Mucosa of stomach (tissue), 1 donor: ENCODE data around the gene MAN1C1.
"Not testable (repeated sequence)": the region's sequence is repeated elsewhere in the genome, so short reads cannot be mapped to it uniquely, and the experiment has no call there.

Source experiments
- H3K27me3 ChIP-seq: one replicate; pipeline ENCODE4 v1.7.0; 2013; ENCODE audit warnings: mild to moderate bottlenecking, low read length; ENCODE audit not compliant: control insufficient read depth, insufficient read depth
- H3K36me3 ChIP-seq: one replicate; pipeline ENCODE4 v1.7.0; 2013; ENCODE audit warnings: low read length; ENCODE audit not compliant: control insufficient read depth, insufficient read depth
- H3K4me1 ChIP-seq: one replicate; pipeline ENCODE4 v1.7.0; 2013; ENCODE audit warnings: mild to moderate bottlenecking, low read length; ENCODE audit not compliant: control insufficient read depth, insufficient read depth
- H3K4me3 ChIP-seq: one replicate; pipeline ENCODE4 v1.7.0; 2013; ENCODE audit warnings: low read length
- H3K9ac ChIP-seq: one replicate; pipeline ENCODE4 v1.7.0; 2013; ENCODE audit warnings: mild to moderate bottlenecking, low read length, moderate library complexity
- H3K9me3 ChIP-seq: one replicate; pipeline ENCODE4 v1.7.0; 2013; ENCODE audit warnings: mild to moderate bottlenecking, low read length, moderate library complexity; ENCODE audit not compliant: control insufficient read depth
- donor health status: Pancreatic carcinoma.

Gene MAN1C1

DNA sequence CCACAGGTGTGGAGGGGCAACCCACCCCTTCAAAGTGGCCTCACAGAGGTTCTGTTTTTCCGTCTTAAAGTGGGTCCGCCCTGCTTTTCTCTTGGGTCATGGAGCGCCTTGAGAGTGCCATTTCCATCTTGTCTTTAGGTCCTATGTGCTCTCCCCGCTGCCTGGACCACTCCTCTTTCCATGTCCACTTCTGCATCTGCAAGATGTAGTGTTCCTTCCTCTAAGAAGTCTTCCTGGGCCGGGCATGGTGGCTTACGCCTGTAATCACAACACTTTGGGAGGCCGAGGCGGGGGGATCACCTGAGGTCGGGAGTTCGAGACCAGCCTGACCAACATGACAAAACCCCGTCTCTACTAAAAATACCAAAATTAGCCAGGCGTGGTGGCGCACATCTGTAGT, 27.8 kb upstream of the MAN1C1 start:
- not testable (repeated sequence) for H3K9ac ChIP-seq, H3K4me1 ChIP-seq, H3K9me3 ChIP-seq, H3K27me3 ChIP-seq, H3K36me3 ChIP-seq, H3K4me3 ChIP-seq

- Histone ChIP-seq H3K9me3 (no peaks in the 10 kb centered on the region), H3K27me3 (no peaks in the 10 kb centered on the region), H3K9ac (no peak overlapping the region), H3K4me3 (no peak overlapping the region), H3K36me3 (no peaks in the 10 kb centered on the region), H3K4me1 (peaks cover 8% of the 10 kb centered on the region)
Observed at GRCh38 chr1:25590096-25590824, 26.3 kb upstream of the MAN1C1 start.

GRCh38 chr1:25593861-25594260, 22.7 kb upstream of the MAN1C1 start:
- Histone ChIP-seq H3K9me3 (no peaks in the 10 kb centered on the region), H3K4me3 (no peak overlapping the region), H3K36me3 (no peaks in the 10 kb centered on the region), H3K4me1 (peaks cover 8% of the 10 kb centered on the region), H3K27me3 (no peaks in the 10 kb centered on the region), H3K9ac (no peak overlapping the region)

- Histone ChIP-seq H3K9ac (no peak overlapping the region), H3K27me3 (no peaks in the 10 kb centered on the region), H3K4me3 (no peak overlapping the region), H3K36me3 (no peaks in the 10 kb centered on the region), H3K4me1 (peaks cover 8% of the 10 kb centered on the region), H3K9me3 (no peaks in the 10 kb centered on the region)
Observed at GRCh38 chr1:25594971-25595370, 21.6 kb upstream of the MAN1C1 start.

DNA sequence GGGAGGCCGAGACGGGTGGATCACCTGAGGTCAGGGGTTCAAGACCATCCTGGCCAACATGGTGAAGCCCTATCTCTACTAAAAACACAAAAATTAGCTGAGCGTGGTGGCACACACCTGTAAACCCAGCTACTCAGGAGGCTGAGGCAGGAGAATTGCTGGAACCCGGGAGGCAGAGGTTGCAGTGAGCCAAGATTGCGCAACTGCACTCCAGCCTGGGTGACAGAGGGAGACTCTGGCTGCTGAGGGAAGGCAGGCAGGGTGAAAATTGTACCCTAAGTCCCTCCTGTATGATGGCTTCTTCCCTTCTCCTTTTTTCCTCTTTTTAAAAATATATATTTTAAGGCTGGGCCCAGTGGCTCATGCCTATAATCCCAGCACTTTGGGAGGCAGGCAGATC, 19.9 kb upstream of the MAN1C1 start:
- not testable (repeated sequence) for H3K36me3 ChIP-seq, H3K9ac ChIP-seq, H3K4me3 ChIP-seq, H3K27me3 ChIP-seq, H3K9me3 ChIP-seq, H3K4me1 ChIP-seq

DNA sequence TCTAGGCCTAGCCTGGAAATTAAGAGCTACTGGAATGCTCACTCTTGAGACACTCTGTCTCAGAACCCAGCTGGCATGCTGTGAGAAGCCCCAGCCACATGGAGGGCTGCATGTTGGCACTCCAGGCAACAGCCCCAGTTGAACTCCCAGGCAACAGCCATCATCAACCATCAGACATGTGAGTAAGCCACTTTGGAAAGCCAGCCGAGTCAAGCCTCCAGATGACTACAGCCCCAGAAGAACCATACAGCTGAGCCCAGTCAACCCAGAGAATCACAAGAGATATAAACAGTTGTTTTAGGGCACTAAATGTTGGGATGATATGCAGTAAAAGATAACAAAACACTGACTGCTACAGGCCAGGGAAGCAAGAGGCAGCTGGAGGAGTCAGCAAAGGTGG, 17.7 kb upstream of the MAN1C1 start:
- no peaks in the 10 kb centered on the region for H3K27me3 ChIP-seq
- H3K9ac ChIP-seq = no peak overlapping the region
- H3K36me3 ChIP-seq = no peaks in the 10 kb centered on the region
- no peaks in the 10 kb centered on the region for H3K9me3 ChIP-seq
- peaks cover 9% of the 10 kb centered on the region for H3K4me1 ChIP-seq
- H3K4me3 ChIP-seq = no peak overlapping the region

GRCh38 chr1:25599969-25600610, 16.5 kb upstream of the MAN1C1 start:
- Histone ChIP-seq H3K36me3 (no peaks in the 10 kb centered on the region), H3K9ac (no peak overlapping the region), H3K9me3 (no peaks in the 10 kb centered on the region), H3K4me1 (peaks cover 9% of the 10 kb centered on the region), H3K27me3 (no peaks in the 10 kb centered on the region), H3K4me3 (no peak overlapping the region)

- not testable (repeated sequence) for H3K9me3 ChIP-seq, H3K4me3 ChIP-seq, H3K36me3 ChIP-seq, H3K4me1 ChIP-seq, H3K9ac ChIP-seq, H3K27me3 ChIP-seq
Observed at GRCh38 chr1:25600971-25601699, 15.5 kb upstream of the MAN1C1 start.

DNA sequence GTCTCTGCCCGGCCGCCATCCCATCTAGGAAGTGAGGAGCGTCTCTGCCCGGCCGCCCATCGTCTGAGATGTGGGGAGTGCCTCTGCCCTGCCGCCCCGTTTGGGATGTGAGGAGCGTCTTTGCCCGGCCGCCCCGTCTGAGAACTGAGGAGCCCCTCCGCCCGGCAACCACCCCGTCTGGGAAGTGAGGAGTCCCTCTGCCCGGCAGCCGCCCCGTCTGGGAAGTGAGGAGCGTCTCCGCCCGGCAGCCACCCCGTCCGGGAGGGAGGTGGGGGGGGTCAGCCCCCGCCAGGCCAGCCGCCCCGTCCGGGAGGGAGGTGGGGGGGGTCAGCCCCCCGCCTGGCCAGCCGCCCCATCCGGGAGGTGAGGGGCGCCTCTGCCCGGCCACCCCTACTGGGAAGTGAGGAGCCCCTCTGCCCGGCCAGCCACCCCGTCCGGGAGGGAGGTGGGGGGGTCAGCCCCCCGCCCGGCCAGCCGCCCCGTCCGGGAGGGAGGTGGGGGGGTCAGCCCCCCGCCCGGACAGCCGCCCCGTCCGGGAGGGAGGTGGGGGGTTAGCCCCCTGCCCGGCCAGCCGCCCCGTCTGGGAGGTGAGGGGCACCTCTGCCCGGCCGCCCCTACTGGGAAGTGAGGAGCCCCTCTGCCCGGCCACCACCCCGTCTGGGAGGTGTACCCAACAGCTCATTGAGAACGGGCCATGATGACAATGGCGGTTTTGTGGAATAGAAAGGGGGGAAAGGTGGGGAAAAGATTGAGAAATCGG, 12.6 kb upstream of the MAN1C1 start:
- not testable (repeated sequence) for H3K4me3 ChIP-seq, H3K9ac ChIP-seq, H3K36me3 ChIP-seq, H3K4me1 ChIP-seq, H3K27me3 ChIP-seq, H3K9me3 ChIP-seq

DNA sequence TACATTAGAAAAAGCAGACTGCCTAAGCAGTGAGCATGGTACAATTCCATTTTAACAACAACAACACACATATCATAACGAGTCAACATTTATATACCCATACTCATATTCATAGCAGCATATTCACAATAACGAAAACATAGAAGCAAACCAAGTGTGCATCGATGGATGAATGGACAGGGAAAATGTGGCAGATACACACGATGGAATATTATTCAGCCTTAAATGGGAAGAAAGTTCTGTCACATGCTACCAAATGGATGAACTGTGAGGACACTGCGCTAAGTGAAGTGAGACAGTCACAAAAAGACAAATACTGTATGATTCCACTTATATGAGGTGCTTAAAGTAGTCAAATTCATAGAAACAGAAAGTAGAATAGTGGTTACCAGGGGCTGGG, 9.5 kb upstream of the MAN1C1 start:
- no peaks in the 10 kb centered on the region for H3K36me3 ChIP-seq
- H3K27me3 ChIP-seq = peaks cover 12% of the 10 kb centered on the region
- no peak overlapping the region for H3K4me3 ChIP-seq
- no peak overlapping the region for H3K9ac ChIP-seq
- H3K9me3 ChIP-seq = no peaks in the 10 kb centered on the region
- H3K4me1 ChIP-seq = no peaks in the 10 kb centered on the region

GRCh38 chr1:25608488-25609178, 8.0 kb upstream of the MAN1C1 start:
- Histone ChIP-seq H3K9ac (no peak overlapping the region), H3K27me3 (peaks cover 18% of the 10 kb centered on the region), H3K4me3 (no peak overlapping the region), H3K36me3 (no peaks in the 10 kb centered on the region), H3K4me1 (no peaks in the 10 kb centered on the region), H3K9me3 (no peaks in the 10 kb centered on the region)
